Nucleus accumbens (tissue), 56 donors: ENCODE results near the gene BSDC1.
"Not testable (repeated sequence)": the region's sequence is repeated elsewhere in the genome, so short reads cannot be mapped to it uniquely, and the experiment has no call there.

ENCODE experiments used
- DNase-seq, 56 donors: peaks; one replicate each; lab custom pipeline; 2025; lab: John Stamatoyannopoulos, UW

The BSDC1 gene, protein sequence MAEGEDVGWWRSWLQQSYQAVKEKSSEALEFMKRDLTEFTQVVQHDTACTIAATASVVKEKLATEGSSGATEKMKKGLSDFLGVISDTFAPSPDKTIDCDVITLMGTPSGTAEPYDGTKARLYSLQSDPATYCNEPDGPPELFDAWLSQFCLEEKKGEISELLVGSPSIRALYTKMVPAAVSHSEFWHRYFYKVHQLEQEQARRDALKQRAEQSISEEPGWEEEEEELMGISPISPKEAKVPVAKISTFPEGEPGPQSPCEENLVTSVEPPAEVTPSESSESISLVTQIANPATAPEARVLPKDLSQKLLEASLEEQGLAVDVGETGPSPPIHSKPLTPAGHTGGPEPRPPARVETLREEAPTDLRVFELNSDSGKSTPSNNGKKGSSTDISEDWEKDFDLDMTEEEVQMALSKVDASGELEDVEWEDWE

DNA sequence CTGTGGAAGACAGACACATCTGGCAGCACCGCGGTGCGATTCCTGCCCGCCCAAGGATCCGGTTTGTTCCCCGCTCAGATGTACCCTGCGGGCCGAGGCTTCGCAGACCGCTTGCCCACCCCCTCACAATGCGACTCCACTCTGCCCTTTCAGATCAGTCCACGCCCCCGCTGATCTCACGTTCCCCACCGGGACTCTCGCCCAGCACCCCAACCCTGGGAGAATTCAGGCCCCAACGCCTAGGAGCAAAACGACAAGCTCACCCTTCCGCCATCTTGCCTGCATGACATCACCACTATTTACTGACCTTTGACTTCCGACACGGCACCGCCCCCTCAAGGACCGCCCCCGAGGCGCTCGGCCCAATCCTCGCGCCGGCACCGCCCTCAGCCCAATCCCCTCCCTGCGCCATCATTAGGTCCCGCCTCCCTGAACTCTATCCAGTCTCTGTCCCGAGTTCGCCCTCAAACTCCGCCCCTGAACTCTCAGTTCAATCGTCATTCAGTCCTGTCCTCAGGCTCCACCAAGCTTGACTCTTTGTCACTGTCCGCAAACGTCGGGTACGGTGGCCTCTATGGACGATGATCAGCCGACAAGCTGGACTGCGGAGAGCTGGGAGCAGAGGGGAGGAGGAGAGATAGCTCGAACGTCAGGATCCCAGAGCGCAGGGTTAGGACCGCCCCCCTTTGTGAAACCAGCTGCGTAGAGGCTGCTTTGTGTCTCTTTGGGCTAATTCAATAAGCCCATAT is at the start of gene BSDC1:
TSS of gene BSDC1 (minus strand) at position 301 of the 749 bp plus-strand sequence. CDS start at position 274, 27 bp downstream.
- DNase-seq: peak; percentile 78 to 99 (median 98)

- not testable (repeated sequence) for DNase-seq
Observed at GRCh38 chr1:32441467-32441866, 47.2 kb upstream of the BSDC1 start.

DNA sequence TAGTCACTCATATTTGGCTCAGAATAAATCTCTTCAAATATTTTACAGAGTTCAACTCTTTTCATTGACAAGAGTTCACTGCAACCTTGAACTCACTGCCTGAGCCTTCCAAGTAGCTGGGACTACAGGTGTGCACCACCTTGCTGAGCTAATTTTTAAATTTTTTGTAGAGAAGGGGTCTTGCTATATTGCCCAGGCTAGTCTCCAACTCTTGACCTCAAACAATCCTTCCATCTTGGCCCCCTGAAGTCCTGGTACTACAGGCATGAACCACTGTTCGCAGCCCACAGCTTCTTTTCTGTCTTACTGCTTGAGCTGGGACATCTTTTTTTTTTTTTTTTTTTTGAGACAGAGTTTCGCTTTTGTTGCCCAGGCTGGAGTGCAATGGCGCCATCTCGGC is 44.5 kb upstream of the BSDC1 start:
- not testable (repeated sequence) for DNase-seq

- DNase-seq: no peak
Observed at GRCh38 chr1:32438136-32438535, 43.9 kb upstream of the BSDC1 start.

GRCh38 chr1:32431736-32432400 is 37.6 kb upstream of the BSDC1 start:
- no peak for DNase-seq

DNA sequence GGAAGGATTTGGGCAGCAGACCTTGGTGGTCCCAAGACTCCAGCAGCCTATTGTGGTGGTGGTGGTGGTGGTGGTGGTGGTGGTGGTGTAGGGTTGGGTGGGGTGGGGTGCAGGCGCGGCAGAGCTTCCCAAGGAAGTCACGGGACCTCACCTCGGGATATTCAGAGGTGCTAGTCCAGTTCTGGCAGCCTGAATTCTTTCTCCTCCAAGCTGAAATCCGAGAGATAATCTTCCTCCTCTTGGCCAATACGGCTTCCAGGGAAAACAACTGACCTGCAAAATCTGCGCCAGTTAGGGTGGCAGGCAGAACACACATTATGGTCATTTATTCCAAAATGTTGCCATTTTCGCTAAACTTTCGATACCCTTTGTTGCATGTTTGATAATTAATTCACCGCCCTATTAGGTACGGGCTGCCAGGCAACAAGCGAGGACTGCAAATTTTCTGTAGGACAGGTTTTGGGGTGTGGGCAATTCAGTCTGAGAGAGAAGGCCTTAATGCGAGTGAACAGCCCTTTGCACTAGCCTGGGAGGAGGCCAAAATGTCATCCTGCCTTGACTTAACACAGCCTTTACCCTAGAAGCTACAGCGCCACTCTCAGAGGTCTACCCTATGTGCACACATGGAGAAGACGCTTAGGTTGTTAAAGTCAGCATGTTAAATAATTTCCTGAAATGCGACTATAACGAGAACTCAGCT is 33.2 kb upstream of the BSDC1 start:
- DNase-seq: no peak

DNA sequence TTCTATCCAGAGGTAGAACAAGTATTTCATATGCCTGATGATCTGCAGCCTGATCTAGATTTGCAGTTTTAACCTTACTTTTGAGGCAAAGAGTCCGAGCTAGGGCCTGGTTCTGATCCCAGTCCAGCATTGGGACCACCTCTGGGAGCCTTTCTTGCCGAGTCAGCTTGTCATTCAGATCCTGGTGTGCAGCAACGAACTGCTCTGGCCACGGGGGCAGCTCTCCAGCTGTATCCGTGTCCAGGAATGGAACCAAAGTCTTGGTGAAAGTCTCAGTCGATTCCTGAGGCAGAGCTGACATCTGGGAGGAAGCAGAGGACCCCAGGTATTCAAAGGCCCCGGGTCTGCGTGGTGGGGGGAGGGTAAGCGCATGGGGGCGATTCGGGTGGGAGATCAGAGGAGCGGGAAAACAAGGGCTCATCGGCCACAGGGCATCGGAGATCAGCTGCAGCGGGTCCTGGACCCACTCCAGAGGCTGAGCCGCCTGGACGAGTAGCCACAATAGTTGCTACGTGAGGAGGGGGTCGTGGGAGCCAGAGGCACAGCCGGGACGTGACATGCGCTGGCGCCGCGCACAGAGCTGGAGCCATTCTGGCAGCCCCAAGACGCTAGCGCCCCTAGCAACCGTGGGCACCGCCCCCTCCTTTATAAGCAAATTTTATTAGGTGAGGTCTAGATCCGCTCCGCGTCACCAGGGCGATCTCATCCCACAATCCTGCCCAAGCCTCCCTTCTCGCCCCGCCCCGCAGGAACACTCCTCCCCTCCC is 32.4 kb upstream of the BSDC1 start:
- DNase-seq: peak in 12 of 56 donors; percentile 1 to 37 (median 7)

GRCh38 chr1:32421775-32422174 is 27.5 kb upstream of the BSDC1 start:
- no peak for DNase-seq

- no peak for DNase-seq
Observed at GRCh38 chr1:32414186-32414886, 20.1 kb upstream of the BSDC1 start.

DNA sequence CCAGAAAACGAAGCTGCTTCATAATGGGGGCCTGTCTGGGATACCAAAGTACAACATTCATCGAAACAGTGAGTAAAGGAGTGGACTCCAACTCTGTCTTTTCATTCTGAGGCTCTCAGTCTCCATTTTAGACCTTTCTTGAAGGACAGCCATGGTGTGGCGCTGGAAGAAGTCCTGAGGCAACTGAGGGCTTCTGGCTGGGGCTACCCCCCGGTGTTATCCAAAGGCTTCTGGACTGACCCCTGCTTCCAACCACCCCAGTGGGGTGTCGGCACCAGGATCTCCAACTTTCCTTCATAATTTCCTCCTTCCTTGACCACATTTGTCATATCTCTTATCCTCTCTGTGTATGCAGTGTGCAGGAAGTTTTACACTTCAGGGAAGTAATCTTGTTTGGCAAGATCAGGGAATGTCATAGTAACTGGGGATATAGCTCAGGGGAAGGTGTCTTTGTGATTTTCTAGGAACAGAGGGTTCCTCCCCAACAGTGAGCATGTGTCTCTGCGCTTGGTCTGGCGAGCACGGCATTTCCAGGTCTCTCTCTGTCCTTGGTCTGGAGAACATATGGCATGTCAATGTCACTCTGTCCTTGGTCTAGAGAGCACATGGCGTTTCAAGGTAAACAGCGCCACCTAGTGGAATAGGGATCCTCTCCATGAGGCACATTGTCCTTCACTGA is 19.4 kb upstream of the BSDC1 start:
- DNase-seq: peak in 27 of 56 donors; percentile 1 to 58 (median 11)

- DNase-seq: no peak
Observed at GRCh38 chr1:32411261-32411660, 17.0 kb upstream of the BSDC1 start.

GRCh38 chr1:32406629-32407111 is 12.4 kb upstream of the BSDC1 start:
- no peak for DNase-seq

DNA sequence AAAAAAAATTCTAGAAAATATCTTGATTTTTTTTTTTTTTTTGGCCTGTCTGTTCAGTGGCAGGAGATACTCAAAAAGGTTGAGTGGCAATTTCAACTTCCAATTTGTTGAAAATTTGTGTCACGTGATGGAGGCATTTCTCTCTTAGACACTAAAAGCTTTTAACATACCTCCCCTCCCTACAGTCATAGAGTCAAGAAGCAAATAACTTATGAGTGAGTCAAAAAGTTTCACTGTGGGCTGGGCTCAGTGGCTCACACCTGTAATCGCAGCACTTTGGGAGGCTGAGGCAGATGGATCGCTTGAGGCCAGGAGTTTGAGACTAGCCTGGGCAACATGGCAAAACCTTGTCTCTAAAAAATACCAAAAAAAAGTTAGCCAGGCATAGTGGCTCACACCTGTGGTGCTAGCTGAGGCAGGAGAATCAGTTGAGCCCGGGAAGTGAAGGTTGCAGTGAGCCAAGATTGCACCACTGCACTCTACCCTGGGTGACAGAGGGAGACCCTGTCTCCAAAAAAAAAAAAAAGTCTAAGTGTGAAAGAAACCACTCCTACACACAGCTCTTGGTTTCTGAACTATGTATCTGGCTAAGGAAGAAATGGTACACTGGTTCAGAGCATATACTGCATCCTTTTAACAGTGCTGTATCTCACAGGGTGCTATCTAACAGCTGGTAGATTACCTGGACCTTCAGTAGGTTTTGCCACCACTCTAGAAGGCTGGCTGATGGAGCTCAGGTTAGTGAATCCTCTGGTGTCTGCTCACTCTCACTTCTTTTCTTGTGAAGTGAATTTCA is 11.6 kb upstream of the BSDC1 start:
- no peak for DNase-seq

- DNase-seq: no peak
Observed at GRCh38 chr1:32404946-32405345, 10.7 kb upstream of the BSDC1 start.

- peak in 54 of 56 donors; percentile 25 to 90 (median 64) for DNase-seq
Observed at GRCh38 chr1:32400876-32401631, 6.8 kb upstream of the BSDC1 start.

- DNase-seq: no peak
Observed at GRCh38 chr1:32399843-32400242, 5.6 kb upstream of the BSDC1 start.

GRCh38 chr1:32398401-32398800 is 4.2 kb upstream of the BSDC1 start:
- DNase-seq: no peak
